Activated gamma-delta T cell treated with Interleukin-2 at 50 U/mL for 16 hours (primary cell): ENCODE results near the gene EAF1.
"Not testable (repeated sequence)": the region's sequence is repeated elsewhere in the genome, so short reads cannot be mapped to it uniquely, and the experiment has no call there.

Experiments used
- DNase-seq: peaks from one replicate; pipeline ENCODE4 v3.0.0-alpha.2; 2020

The EAF1 gene

GRCh38 chr3:15427182-15427880 lies at the start of gene EAF1, which contains the start of gene METTL6:
TSS of gene EAF1 (plus strand) at chr3:15427598. CDS start at chr3:15427780, 182 bp downstream.
TSS of gene METTL6 (minus strand) at chr3:15427544. CDS start at chr3:15426511, 1,033 bp downstream.
- DNase-seq, result peak; percentile 84

- peak; percentile 93 for DNase-seq
Measured at GRCh38 chr3:15377961-15378791, 49.2 kb upstream of the EAF1 start.

GRCh38 chr3:15380980-15381890 lies 46.2 kb upstream of the EAF1 start:
- DNase-seq, result no peak

- no peak for DNase-seq
Measured at GRCh38 chr3:15382405-15382923, 44.9 kb upstream of the EAF1 start.

GRCh38 chr3:15384510-15385237 lies 42.7 kb upstream of the EAF1 start:
- no peak for DNase-seq

- not testable (repeated sequence) for DNase-seq
Measured at GRCh38 chr3:15385238-15385695, 42.1 kb upstream of the EAF1 start.

- no peak for DNase-seq
Measured at GRCh38 chr3:15385901-15386653, 41.3 kb upstream of the EAF1 start.

GRCh38 chr3:15386654-15386955 lies 40.8 kb upstream of the EAF1 start:
- DNase-seq, result not testable (repeated sequence)

- no peak for DNase-seq
Measured at GRCh38 chr3:15387171-15387581, 40.2 kb upstream of the EAF1 start.

- DNase-seq, result no peak
Measured at GRCh38 chr3:15387735-15388134, 39.7 kb upstream of the EAF1 start.

GRCh38 chr3:15388335-15388734 lies 39.1 kb upstream of the EAF1 start:
- not testable (repeated sequence) for DNase-seq

GRCh38 chr3:15390460-15390859 lies 36.9 kb upstream of the EAF1 start:
- no peak for DNase-seq

GRCh38 chr3:15391007-15391406 lies 36.4 kb upstream of the EAF1 start:
- DNase-seq, result no peak

GRCh38 chr3:15393252-15393651 lies 34.1 kb upstream of the EAF1 start:
- DNase-seq, result not testable (repeated sequence)

- not testable (repeated sequence) for DNase-seq
Measured at GRCh38 chr3:15398731-15399133, 28.7 kb upstream of the EAF1 start.

- peak; percentile 16 for DNase-seq
Measured at GRCh38 chr3:15399970-15400369, 27.4 kb upstream of the EAF1 start.

- no peak for DNase-seq
Measured at GRCh38 chr3:15401936-15402335, 25.5 kb upstream of the EAF1 start.

GRCh38 chr3:15403495-15403894 lies 23.9 kb upstream of the EAF1 start:
- no peak for DNase-seq

- DNase-seq, result no peak
Measured at GRCh38 chr3:15403965-15404364, 23.4 kb upstream of the EAF1 start.

- DNase-seq, result no peak
Measured at GRCh38 chr3:15404767-15405166, 22.6 kb upstream of the EAF1 start.

- no peak for DNase-seq
Measured at GRCh38 chr3:15405448-15406050, 21.8 kb upstream of the EAF1 start.
